Esophagus squamous epithelium (tissue), 4 donors: ENCODE data around the gene GRAMD2A.

ENCODE experiments used
- POLR2A ChIP-seq, 4 donors: fragments of 450-650 bp; IDR thresholded peaks; one replicate each; pipeline ENCODE4 v1.6.1; 2017; ENCODE audit warnings: antibody characterized with exemption in 4 of 4, mild to moderate bottlenecking in 4 of 4, moderate library complexity in 3 of 4
- TF ChIP-seq, protein P1 (sequence below), 6 experiments: fragments of 450-650 bp in 4 of 6; fragments of 200-600 bp in 2 of 6; sonication (generic) in 2 of 6; IDR thresholded peaks; one replicate each; pipeline ENCODE4 v1.5.1; 2016 to 2019; ENCODE audit warnings: antibody characterized with exemption in 6 of 6, mild to moderate bottlenecking in 4 of 6, moderate library complexity in 4 of 6

DNA sequence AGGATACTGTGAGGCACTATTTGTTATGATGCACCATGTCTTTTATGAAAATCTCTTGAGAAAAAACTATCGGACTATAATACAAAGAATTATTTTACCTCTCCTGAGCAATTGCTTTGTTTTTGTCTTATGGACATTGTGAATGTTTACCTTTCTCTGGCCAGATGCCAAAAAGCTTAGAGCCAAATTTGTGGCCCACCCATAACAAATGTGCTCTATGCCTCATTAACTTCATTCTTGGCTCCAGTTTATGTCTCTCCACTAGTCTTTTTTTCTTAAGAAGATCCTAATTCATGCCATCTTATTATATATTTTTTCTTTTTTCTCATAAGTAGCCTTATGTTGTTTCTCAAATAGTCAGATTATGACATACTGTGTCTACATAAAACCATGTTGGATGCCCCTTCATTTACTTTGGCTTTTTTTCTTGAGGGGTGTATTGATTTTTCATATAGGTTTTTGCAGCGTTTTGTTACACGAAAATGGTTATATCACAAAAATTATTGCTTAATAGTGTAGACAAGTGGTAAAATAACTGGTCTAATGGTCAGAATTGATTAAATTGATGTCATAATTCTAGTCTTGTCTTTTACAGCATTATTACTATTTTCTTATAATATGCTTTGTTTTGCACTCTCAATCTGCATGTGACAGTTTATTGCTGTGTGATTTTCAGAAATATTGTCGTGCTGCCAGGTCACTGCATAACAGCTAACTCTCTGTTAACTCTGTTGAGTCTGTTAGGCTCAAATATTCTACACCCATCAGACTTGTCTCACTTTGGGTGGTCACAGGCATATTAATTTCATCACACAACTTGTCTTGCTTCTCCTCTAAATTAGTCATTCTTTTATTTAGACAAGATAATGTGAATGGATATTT is 61.2 kb downstream of the GRAMD2A start:
- TF ChIP-seq, protein P1, sequence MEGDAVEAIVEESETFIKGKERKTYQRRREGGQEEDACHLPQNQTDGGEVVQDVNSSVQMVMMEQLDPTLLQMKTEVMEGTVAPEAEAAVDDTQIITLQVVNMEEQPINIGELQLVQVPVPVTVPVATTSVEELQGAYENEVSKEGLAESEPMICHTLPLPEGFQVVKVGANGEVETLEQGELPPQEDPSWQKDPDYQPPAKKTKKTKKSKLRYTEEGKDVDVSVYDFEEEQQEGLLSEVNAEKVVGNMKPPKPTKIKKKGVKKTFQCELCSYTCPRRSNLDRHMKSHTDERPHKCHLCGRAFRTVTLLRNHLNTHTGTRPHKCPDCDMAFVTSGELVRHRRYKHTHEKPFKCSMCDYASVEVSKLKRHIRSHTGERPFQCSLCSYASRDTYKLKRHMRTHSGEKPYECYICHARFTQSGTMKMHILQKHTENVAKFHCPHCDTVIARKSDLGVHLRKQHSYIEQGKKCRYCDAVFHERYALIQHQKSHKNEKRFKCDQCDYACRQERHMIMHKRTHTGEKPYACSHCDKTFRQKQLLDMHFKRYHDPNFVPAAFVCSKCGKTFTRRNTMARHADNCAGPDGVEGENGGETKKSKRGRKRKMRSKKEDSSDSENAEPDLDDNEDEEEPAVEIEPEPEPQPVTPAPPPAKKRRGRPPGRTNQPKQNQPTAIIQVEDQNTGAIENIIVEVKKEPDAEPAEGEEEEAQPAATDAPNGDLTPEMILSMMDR (IDR thresholded peaks at IDR 0.05): no peak
- no peak for TF ChIP-seq POLR2A (IDR thresholded peaks at IDR 0.05)
